Prostate gland (tissue), 2 donors: ENCODE data around the gene RABGAP1. TPM values are rescaled to one million over a fixed set of nuclear protein-coding genes. Genes with fewer than 3 reads are reported as not detected.

Source experiments
- DNase-seq: peaks from one replicate; pipeline ENCODE4 v3.0.0-alpha.2; 2019; ENCODE audit warnings: low spot score
- H3K27ac ChIP-seq, 2 donors: fragments of 200-600 bp; sonication (generic); 2 replicates each; pipeline ENCODE4 v1.5.1; 2017 to 2019
- H3K27me3 ChIP-seq: fragments of 200-600 bp; sonication (generic); replicated peaks from 2 replicates; pipeline ENCODE4 v1.5.1; 2019; ENCODE audit not compliant: insufficient read depth
- H3K36me3 ChIP-seq, 2 donors: fragments of 200-600 bp; sonication (generic); 1 replicate in 1 of 2; 2 replicates in 1 of 2; pipeline versions ENCODE4 v1.5.1 to v1.8.1; 2017 to 2019
- H3K4me1 ChIP-seq: fragments of 200-600 bp; sonication (generic); replicated peaks from 2 replicates; pipeline ENCODE4 v1.5.1; 2019
- H3K4me3 ChIP-seq, 2 donors: fragments of 200-600 bp; sonication (generic); 2 replicates each; pipeline ENCODE4 v1.5.1; 2017 to 2019
- H3K9me3 ChIP-seq: fragments of 200-600 bp; sonication (generic); 2 replicates; pipeline ENCODE4 v1.5.1; 2017
- POLR2A ChIP-seq: fragments of 450-650 bp; IDR thresholded peaks from one replicate; pipeline ENCODE4 v1.6.1; 2016; ENCODE audit warnings: antibody characterized with exemption, mild to moderate bottlenecking
- POLR2AphosphoS5 ChIP-seq: sonication (generic); formaldehyde crosslinking; IDR thresholded peaks from one replicate; pipeline ENCODE4 v1.6.1; 2017; ENCODE audit warnings: antibody characterized with exemption
- WGBS: methylation state at CpG from one replicate; pipeline ENCODE4 v1.1.5; 2018; 5-methylcytosine and 5-hydroxymethylcytosine counted together
- intact Hi-C: fragments of 100-400 bp; cut with DNase I; formaldehyde crosslinking; loops from one replicate; pipeline ENCODE4 v1.14.2; 2022
- total RNA-seq, 2 donors: library from RNA; depleted of rRNA; stranded (reverse); fragments of >200 nt; gene quantifications; one replicate each; pipeline ENCODE4 v1.1.0, GENCODE V29; 2016
- TF ChIP-seq, protein P1 (sequence below), 4 experiments: fragments of 200-600 bp in 2 of 4; fragments of 450-650 bp in 2 of 4; sonication (generic) in 2 of 4; IDR thresholded peaks; 1 replicate in 3 of 4; 2 replicates in 1 of 4; pipeline ENCODE4 v1.5.1; 2016 to 2019; ENCODE audit warnings: antibody characterized with exemption in 4 of 4, mild to moderate bottlenecking in 2 of 4, moderate library complexity in 2 of 4

The RABGAP1 gene
- total RNA-seq, 2 donors from 2014 or later, result 59.8 to 104 TPM

DNA sequence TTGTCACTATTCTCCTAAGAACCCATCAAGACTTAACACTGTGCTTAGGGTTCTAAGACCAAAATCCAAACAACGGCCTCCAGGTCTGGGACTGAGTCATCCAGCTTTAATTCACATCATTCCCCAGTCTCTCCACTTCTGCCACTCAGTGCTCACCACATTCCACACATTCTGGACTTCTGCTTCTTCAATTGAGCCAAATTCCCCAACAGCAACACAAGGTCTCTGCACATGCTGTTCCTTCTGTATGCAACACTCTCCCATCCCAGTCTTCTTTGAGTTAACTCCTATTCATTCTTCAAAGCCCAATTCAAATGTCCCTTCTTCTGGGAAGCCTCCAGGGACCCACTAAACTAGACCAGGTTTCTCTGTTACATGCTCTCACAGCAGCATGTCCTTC lies 190.4 kb downstream of the RABGAP1 start:
- no peak for DNase-seq
- TF ChIP-seq POLR2AphosphoS5 (no peak), POLR2A (no peak)
- TF ChIP-seq, protein P1, sequence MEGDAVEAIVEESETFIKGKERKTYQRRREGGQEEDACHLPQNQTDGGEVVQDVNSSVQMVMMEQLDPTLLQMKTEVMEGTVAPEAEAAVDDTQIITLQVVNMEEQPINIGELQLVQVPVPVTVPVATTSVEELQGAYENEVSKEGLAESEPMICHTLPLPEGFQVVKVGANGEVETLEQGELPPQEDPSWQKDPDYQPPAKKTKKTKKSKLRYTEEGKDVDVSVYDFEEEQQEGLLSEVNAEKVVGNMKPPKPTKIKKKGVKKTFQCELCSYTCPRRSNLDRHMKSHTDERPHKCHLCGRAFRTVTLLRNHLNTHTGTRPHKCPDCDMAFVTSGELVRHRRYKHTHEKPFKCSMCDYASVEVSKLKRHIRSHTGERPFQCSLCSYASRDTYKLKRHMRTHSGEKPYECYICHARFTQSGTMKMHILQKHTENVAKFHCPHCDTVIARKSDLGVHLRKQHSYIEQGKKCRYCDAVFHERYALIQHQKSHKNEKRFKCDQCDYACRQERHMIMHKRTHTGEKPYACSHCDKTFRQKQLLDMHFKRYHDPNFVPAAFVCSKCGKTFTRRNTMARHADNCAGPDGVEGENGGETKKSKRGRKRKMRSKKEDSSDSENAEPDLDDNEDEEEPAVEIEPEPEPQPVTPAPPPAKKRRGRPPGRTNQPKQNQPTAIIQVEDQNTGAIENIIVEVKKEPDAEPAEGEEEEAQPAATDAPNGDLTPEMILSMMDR (IDR thresholded peaks at IDR 0.05), result no peak
- H3K36me3 ChIP-seq, result no peaks in the 10 kb centered on the region
- H3K4me3 ChIP-seq, result no peak overlapping the region
- H3K9me3 ChIP-seq, result no peaks in the 10 kb centered on the region
- no peak overlapping the region for H3K27ac ChIP-seq
- WGBS, result 86% methylated on average over 1 of the region's 1 CpG
- H3K4me1 ChIP-seq, result no peaks in the 10 kb centered on the region
- intact Hi-C loops, result no loop called here
- no peaks in the 10 kb centered on the region for H3K27me3 ChIP-seq

DNA sequence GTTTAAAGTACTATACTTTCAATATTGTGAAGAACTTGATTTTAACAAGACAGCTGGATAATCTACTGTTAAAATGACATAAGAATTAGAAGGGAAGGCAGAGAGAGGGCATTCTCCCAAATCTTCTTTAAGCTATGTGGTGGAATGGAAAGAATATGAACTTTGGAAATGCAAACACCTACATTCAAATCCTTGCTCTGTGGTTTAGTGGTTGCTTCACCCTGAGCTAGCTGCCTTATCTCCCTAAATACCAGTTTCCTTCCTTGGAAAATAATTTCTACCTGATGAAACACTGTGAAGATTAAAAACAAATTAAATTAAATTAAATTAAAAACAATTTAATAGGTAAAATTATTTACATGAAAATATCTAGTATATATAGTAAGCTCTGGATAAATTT lies 191.2 kb downstream of the RABGAP1 start:
- no peak overlapping the region for H3K4me3 ChIP-seq
- DNase-seq, result no peak
- H3K27ac ChIP-seq, result no peak overlapping the region
- intact Hi-C loops, result no loop called here
- no peaks in the 10 kb centered on the region for H3K4me1 ChIP-seq
- H3K27me3 ChIP-seq, result no peaks in the 10 kb centered on the region
- no peaks in the 10 kb centered on the region for H3K36me3 ChIP-seq
- TF ChIP-seq, protein P1 (IDR thresholded peaks at IDR 0.05), result no peak
- no peak for TF ChIP-seq POLR2AphosphoS5
- no peak for TF ChIP-seq POLR2A
- H3K9me3 ChIP-seq, result no peaks in the 10 kb centered on the region

DNA sequence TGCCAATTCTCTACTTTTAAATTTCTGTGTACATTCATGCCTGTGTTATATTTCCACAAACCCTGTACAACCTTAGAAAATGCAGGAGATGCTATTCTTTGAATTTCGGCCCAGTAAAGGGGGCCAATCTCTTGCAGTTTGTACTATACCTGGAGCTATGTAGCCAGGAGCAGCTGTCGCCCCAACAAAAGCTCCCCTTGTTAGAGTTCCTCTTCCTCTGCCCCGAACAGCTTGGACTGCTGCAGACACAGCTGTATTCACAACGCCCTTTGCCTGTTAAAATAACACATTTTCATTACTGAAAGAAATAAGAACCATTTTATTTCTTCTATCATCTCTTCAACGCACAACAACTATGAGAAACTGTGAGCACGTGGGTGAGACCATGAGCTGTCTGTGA lies 191.9 kb downstream of the RABGAP1 start:
- Histone ChIP-seq H3K36me3 (no peaks in the 10 kb centered on the region), H3K27me3 (no peaks in the 10 kb centered on the region), H3K9me3 (no peaks in the 10 kb centered on the region), H3K27ac (no peak overlapping the region), H3K4me1 (no peaks in the 10 kb centered on the region), H3K4me3 (no peak overlapping the region)
- 88% methylated on average over 6 of the region's 6 CpGs for WGBS
- TF ChIP-seq, protein P1 (IDR thresholded peaks at IDR 0.05), result no peak
- no peak for TF ChIP-seq POLR2AphosphoS5
- no peak for TF ChIP-seq POLR2A
- intact Hi-C loops, result no loop called here
- no peak for DNase-seq

DNA sequence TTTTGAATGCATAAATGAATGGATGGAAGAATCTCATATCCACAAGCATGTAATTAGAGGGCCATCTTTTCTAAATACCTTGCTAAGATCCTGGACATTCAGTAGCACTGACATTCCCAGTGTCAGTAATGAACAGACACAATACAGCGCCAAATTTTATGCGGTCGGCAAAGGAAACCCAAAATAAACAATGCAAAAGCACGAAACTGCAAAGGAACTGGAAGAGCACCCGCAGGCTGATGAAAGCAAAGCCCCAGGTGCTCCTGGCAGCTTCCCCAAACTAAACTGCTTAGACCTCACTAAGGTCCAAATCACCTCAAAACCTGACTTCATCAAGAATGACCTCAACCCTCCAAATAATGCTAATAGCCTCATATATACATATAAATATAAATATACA lies 194.6 kb downstream of the RABGAP1 start:
- Histone ChIP-seq H3K4me3 (no peak overlapping the region), H3K36me3 (no peaks in the 10 kb centered on the region), H3K27ac (no peak overlapping the region), H3K9me3 (no peaks in the 10 kb centered on the region), H3K4me1 (no peaks in the 10 kb centered on the region), H3K27me3 (no peaks in the 10 kb centered on the region)
- no peak for TF ChIP-seq POLR2AphosphoS5
- no peak for TF ChIP-seq POLR2A
- TF ChIP-seq, protein P1 (IDR thresholded peaks at IDR 0.05), result no peak
- WGBS, result 29% methylated on average over 5 of the region's 5 CpGs
- intact Hi-C loops, result no loop called here
- DNase-seq, result no peak

DNA sequence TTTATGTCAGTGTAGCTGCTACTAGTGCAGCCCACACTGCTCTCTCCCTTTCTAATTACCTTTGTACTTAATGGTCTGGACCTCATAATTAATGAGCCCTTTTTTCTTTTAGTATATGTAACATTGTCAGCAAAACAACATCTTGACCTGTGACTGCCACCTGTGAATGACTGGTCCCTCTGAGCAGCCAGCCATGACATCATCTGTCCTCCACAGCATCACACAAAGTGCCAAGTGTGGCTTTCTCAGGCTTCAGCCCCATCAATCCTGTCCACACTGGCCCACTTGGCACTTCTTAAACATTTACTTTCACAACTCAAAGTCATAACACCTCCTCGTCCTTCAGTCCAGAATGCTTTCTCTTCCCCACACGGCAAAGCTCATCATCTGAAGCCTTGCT lies 197.3 kb downstream of the RABGAP1 start:
- no peak for DNase-seq

More for the DNA sequence above, 197.3 kb downstream of the RABGAP1 start:
- no peaks in the 10 kb centered on the region for H3K27me3 ChIP-seq
- H3K9me3 ChIP-seq, result no peaks in the 10 kb centered on the region
- no peak overlapping the region for H3K27ac ChIP-seq
- intact Hi-C loops, result no loop called here
- no peaks in the 10 kb centered on the region for H3K4me1 ChIP-seq
- TF ChIP-seq, protein P1 (IDR thresholded peaks at IDR 0.05), result no peak
- TF ChIP-seq POLR2A (no peak), POLR2AphosphoS5 (no peak)
- 63% methylated on average over 2 of the region's 2 CpGs for WGBS
- H3K36me3 ChIP-seq, result no peaks in the 10 kb centered on the region
- H3K4me3 ChIP-seq, result no peak overlapping the region
